ENCODE data around the gene NDUFS2. TPM values are rescaled to one million over a fixed set of nuclear protein-coding genes. Genes with fewer than 3 reads are reported as not detected.
"Not testable (repeated sequence)": the region's sequence is repeated elsewhere in the genome, so short reads cannot be mapped to it uniquely, and the experiment has no call there.

The NDUFS2 gene
- total and polyA plus RNA-seq, 2 donors (not counting 1 experiment from before 2014, with no cell fraction given) = 53.9 to 82.3 TPM

- H3K9me3 ChIP-seq (ENCODE audit: control extremely low read depth in 1 of 3, control insufficient read depth in 2 of 3, insufficient read depth in 1 of 3, low read length in 2 of 3) = no peaks in the 10 kb centered on the region
- 17% methylated on average over 1 of the region's 2 CpGs for WGBS (ENCODE audit: insufficient coverage)
- H4K20me1 ChIP-seq (ENCODE audit: control insufficient read depth, insufficient read depth, low read length, poor library complexity, severe bottlenecking) = no peaks in the 10 kb centered on the region
- Mint-ChIP-seq H3K4me1 (peaks cover 2% of the 10 kb centered on the region), H3K27ac (no peak overlapping the region), H3K9me3 (ENCODE audit: insufficient read depth) (no peaks in the 10 kb centered on the region), H3K27me3 (peaks cover 18% of the 10 kb centered on the region), H3K4me3 (no peak overlapping the region)
- H3K9ac ChIP-seq (ENCODE audit: low read length) = no peak overlapping the region
- no peak overlapping the region for H3K27ac ChIP-seq (ENCODE audit: low read length in 2 of 2)
- TF ChIP-seq CTCF (IDR thresholded peaks at IDR 0.05) (no peak), EZH2 (IDR thresholded peaks at IDR 0.05; ENCODE audit: borderline replicate concordance, insufficient read depth, low read depth, low read length, poor library complexity, severe bottlenecking) (no peak)
- H3K4me3 ChIP-seq (ENCODE audit: control extremely low read depth in 1 of 5, extremely low read depth in 1 of 5, insufficient read depth in 1 of 5, low read depth in 2 of 5, low read length in 4 of 5) = no peak overlapping the region
- H2AFZ ChIP-seq (ENCODE audit: insufficient read depth, low read depth, low read length, poor library complexity, severe bottlenecking) = no peak overlapping the region
- ATAC-seq (ENCODE audit: low read depth) (no peak), DNase-seq (no peak)
- no peak overlapping the region for H3K4me2 ChIP-seq (replicated peaks; ENCODE audit: low read depth, low read length, poor library complexity, severe bottlenecking)
- no peaks in the 10 kb centered on the region for H3K36me3 ChIP-seq (replicated peaks in 1 of 2; ENCODE audit: control extremely low read depth in 1 of 2, control insufficient read depth in 1 of 2, extremely low read depth in 1 of 2, insufficient read depth in 2 of 2, low read length in 1 of 2)
- ChIA-PET CTCF (no interaction called here), POLR2A (no interaction called here)
- no peaks in the 10 kb centered on the region for H3K79me2 ChIP-seq (ENCODE audit: control insufficient read depth, insufficient read depth, low read length)
- peaks cover 0 to 9% (median 0%) of the 10 kb centered on the region in 4 experiments for H3K27me3 ChIP-seq (replicated peaks in 1 of 4; ENCODE audit: control extremely low read depth in 1 of 4, control insufficient read depth in 3 of 4, insufficient read depth in 4 of 4, low read length in 3 of 4)
- H3K4me1 ChIP-seq (ENCODE audit: control insufficient read depth in 2 of 2, insufficient read depth in 2 of 2, low read length in 2 of 2) = no peaks in the 10 kb centered on the region
- intact Hi-C loops (cut with micrococcal nuclease) = no loop called here
Observed at GRCh38 chr1:161242313-161242712, 40.1 kb downstream of the NDUFS2 start.

- Mint-ChIP-seq H3K27me3 (peaks cover 9% of the 10 kb centered on the region), H3K9me3 (ENCODE audit: insufficient read depth) (no peaks in the 10 kb centered on the region), H3K4me3 (no peak overlapping the region), H3K27ac (no peak overlapping the region), H3K4me1 (peaks cover 2% of the 10 kb centered on the region)
- ATAC-seq (ENCODE audit: low read depth) (no peak), DNase-seq (no peak)
- H3K36me3 ChIP-seq (replicated peaks in 1 of 2; ENCODE audit: control extremely low read depth in 1 of 2, control insufficient read depth in 1 of 2, extremely low read depth in 1 of 2, insufficient read depth in 2 of 2, low read length in 1 of 2) = no peaks in the 10 kb centered on the region
- ChIA-PET POLR2A (no interaction called here), CTCF (no interaction called here)
- no peaks in the 10 kb centered on the region for H3K27me3 ChIP-seq (replicated peaks in 1 of 4; ENCODE audit: control extremely low read depth in 1 of 4, control insufficient read depth in 3 of 4, insufficient read depth in 4 of 4, low read length in 3 of 4)
- TF ChIP-seq EZH2 (IDR thresholded peaks at IDR 0.05; ENCODE audit: borderline replicate concordance, insufficient read depth, low read depth, low read length, poor library complexity, severe bottlenecking) (no peak), CTCF (IDR thresholded peaks at IDR 0.05) (no peak)
- H3K4me2 ChIP-seq (replicated peaks; ENCODE audit: low read depth, low read length, poor library complexity, severe bottlenecking) = no peak overlapping the region
- H2AFZ ChIP-seq (ENCODE audit: insufficient read depth, low read depth, low read length, poor library complexity, severe bottlenecking) = no peak overlapping the region
- 96% methylated on average over 4 of the region's 4 CpGs for WGBS (ENCODE audit: insufficient coverage)
- no peaks in the 10 kb centered on the region for H3K4me1 ChIP-seq (ENCODE audit: control insufficient read depth in 2 of 2, insufficient read depth in 2 of 2, low read length in 2 of 2)
- no peak overlapping the region for H3K9ac ChIP-seq (ENCODE audit: low read length)
- intact Hi-C loops (cut with micrococcal nuclease) = no loop called here
- H4K20me1 ChIP-seq (ENCODE audit: control insufficient read depth, insufficient read depth, low read length, poor library complexity, severe bottlenecking) = no peaks in the 10 kb centered on the region
- H3K79me2 ChIP-seq (ENCODE audit: control insufficient read depth, insufficient read depth, low read length) = no peaks in the 10 kb centered on the region
- no peak overlapping the region for H3K4me3 ChIP-seq (ENCODE audit: control extremely low read depth in 1 of 5, extremely low read depth in 1 of 5, insufficient read depth in 1 of 5, low read depth in 2 of 5, low read length in 4 of 5)
- H3K27ac ChIP-seq (ENCODE audit: low read length in 2 of 2) = no peak overlapping the region
- no peaks in the 10 kb centered on the region for H3K9me3 ChIP-seq (ENCODE audit: control extremely low read depth in 1 of 3, control insufficient read depth in 2 of 3, insufficient read depth in 1 of 3, low read length in 2 of 3)
Observed at GRCh38 chr1:161244888-161245287, 42.7 kb downstream of the NDUFS2 start.

GRCh38 chr1:161250100-161250499 lies 47.9 kb downstream of the NDUFS2 start:
- H3K27ac ChIP-seq (ENCODE audit: low read length in 2 of 2); H3K9me3 ChIP-seq (ENCODE audit: control extremely low read depth in 1 of 3, control insufficient read depth in 2 of 3, insufficient read depth in 1 of 3, low read length in 2 of 3); H3K9ac ChIP-seq (ENCODE audit: low read length); DNase-seq; H3K4me2 ChIP-seq (replicated peaks; ENCODE audit: low read depth, low read length, poor library complexity, severe bottlenecking); H3K36me3 ChIP-seq (replicated peaks in 1 of 2; ENCODE audit: control extremely low read depth in 1 of 2, control insufficient read depth in 1 of 2, extremely low read depth in 1 of 2, insufficient read depth in 2 of 2, low read length in 1 of 2); H3K27me3 Mint-ChIP-seq; H3K4me1 Mint-ChIP-seq; intact Hi-C loops (cut with micrococcal nuclease); H2AFZ ChIP-seq (ENCODE audit: insufficient read depth, low read depth, low read length, poor library complexity, severe bottlenecking); H3K9me3 Mint-ChIP-seq (ENCODE audit: insufficient read depth); H3K4me1 ChIP-seq (ENCODE audit: control insufficient read depth in 2 of 2, insufficient read depth in 2 of 2, low read length in 2 of 2); H3K79me2 ChIP-seq (ENCODE audit: control insufficient read depth, insufficient read depth, low read length); H3K4me3 Mint-ChIP-seq; ATAC-seq (ENCODE audit: low read depth); H3K27me3 ChIP-seq (replicated peaks in 1 of 4; ENCODE audit: control extremely low read depth in 1 of 4, control insufficient read depth in 3 of 4, insufficient read depth in 4 of 4, low read length in 3 of 4); H4K20me1 ChIP-seq (ENCODE audit: control insufficient read depth, insufficient read depth, low read length, poor library complexity, severe bottlenecking); H3K4me3 ChIP-seq (ENCODE audit: control extremely low read depth in 1 of 5, extremely low read depth in 1 of 5, insufficient read depth in 1 of 5, low read depth in 2 of 5, low read length in 4 of 5); H3K27ac Mint-ChIP-seq; POLR2A ChIA-PET: not testable (repeated sequence)
- 93% methylated on average over 5 of the region's 5 CpGs for WGBS (ENCODE audit: insufficient coverage)
- CTCF ChIA-PET = interaction anchor here (1.2 kb wide), 1 partner anchor 56 kb away, joined by 3 read pairs; no protein-coding TSS in a partner anchor

Measured in B cell (primary cell).